GM23338 (cell line): Measurements from ENCODE around the gene DTHD1.

Experiments
- CREB1 ChIP-seq: fragments of 250-450 bp; sonication (Bioruptor Pico); IDR thresholded peaks from 2 replicates; pipeline ENCODE4 v1.5.0; 2020; ENCODE audit warnings: low read depth, mild to moderate bottlenecking, moderate library complexity
- CTCF ChIP-seq, 2 experiments: fragments of 200-600 bp in 1 of 2; sonication (generic) in 1 of 2; conservative IDR thresholded peaks; 2 replicates each; pipeline versions ENCODE4 v1.5.1 to v1.6.1; 2016 to 2017; ENCODE audit warnings: antibody characterized with exemption in 2 of 2, low read depth in 2 of 2, mild to moderate bottlenecking in 2 of 2, moderate library complexity in 1 of 2
- EZH2 ChIP-seq: fragments of 200-600 bp; sonication (generic); IDR thresholded peaks from one replicate; pipeline ENCODE4 v1.8.0; 2017; ENCODE audit warnings: antibody characterized with exemption, mild to moderate bottlenecking, low read depth; ENCODE audit not compliant: unreplicated experiment
- EZH2phosphoT487 ChIP-seq: fragments of 200-600 bp; sonication (generic); IDR thresholded peaks from one replicate; pipeline ENCODE4 v1.8.1; 2018; ENCODE audit warnings: antibody characterized with exemption; ENCODE audit not compliant: unreplicated experiment
- NANOG ChIP-seq: IDR thresholded peaks from 2 replicates; pipeline ENCODE4 v1.6.1; 2016; ENCODE audit warnings: antibody characterized with exemption, borderline replicate concordance
- POLR2AphosphoS5 ChIP-seq: IDR thresholded peaks from 2 replicates; pipeline ENCODE4 v1.6.1; 2016; ENCODE audit warnings: antibody characterized with exemption, low read depth
- REST ChIP-seq: IDR thresholded peaks from one replicate; pipeline ENCODE4 v1.6.1; 2018; ENCODE audit warnings: antibody characterized with exemption; ENCODE audit not compliant: unreplicated experiment
- ZNF462 ChIP-seq: fragments of 250-450 bp; sonication (Bioruptor Pico); IDR thresholded peaks from 2 replicates; pipeline ENCODE4 v1.5.0; 2020; ENCODE audit warnings: mild to moderate bottlenecking, moderate library complexity

GRCh38 chr4:36236159-36236558, 45.3 kb upstream of the DTHD1 start:
- no peak for TF ChIP-seq CTCF (conservative IDR thresholded peaks at IDR 0.05; ENCODE audit: low read depth in 2 of 2)
- no peak for TF ChIP-seq EZH2
- TF ChIP-seq EZH2phosphoT487, result no peak
- no peak for TF ChIP-seq POLR2AphosphoS5
- no peak for TF ChIP-seq CREB1 (CRISPR knock-in tag)
- TF ChIP-seq NANOG, result no peak
- no peak for TF ChIP-seq ZNF462 (CRISPR knock-in tag)
- TF ChIP-seq REST, result no peak
